Globus pallidus (tissue), 1 donor: Measurements from ENCODE around the gene HSF2BP.
A peak's percentile ranks its signal among the peaks of the same experiment; 100 is the strongest.
"Not testable (repeated sequence)": the region's sequence is repeated elsewhere in the genome, so short reads cannot be mapped to it uniquely, and the experiment has no call there.

Experiments
- DNase-seq: peaks from one replicate; pipeline ENCODE4 v3.0.0-alpha.2; 2015; ENCODE audit warnings: low spot score

HSF2BP gene

GRCh38 chr21:43659136-43660000 lies at the start of gene HSF2BP, which contains the start of gene RRP1B:
Gene HSF2BP (minus strand): TSS chr21:43659488. CDS start chr21:43658096, 1,392 bp downstream.
Gene RRP1B (plus strand): TSS chr21:43659560. CDS start chr21:43659665, 105 bp downstream.
- DNase-seq, result peak; percentile 75

GRCh38 chr21:43708745-43709381 lies 49.6 kb upstream of the HSF2BP start:
- no peak for DNase-seq

GRCh38 chr21:43707462-43707861 lies 48.2 kb upstream of the HSF2BP start:
- DNase-seq, result no peak

GRCh38 chr21:43703035-43703880 lies 44.0 kb upstream of the HSF2BP start:
- DNase-seq, result no peak

- no peak for DNase-seq
These were observed 43.4 kb upstream of the HSF2BP start for GRCh38 chr21:43702785-43703034.

- DNase-seq, result no peak
These were observed 42.9 kb upstream of the HSF2BP start for GRCh38 chr21:43701936-43702784.

- DNase-seq, result no peak
These were observed 40.8 kb upstream of the HSF2BP start for GRCh38 chr21:43699933-43700599.

GRCh38 chr21:43699492-43699777 lies 40.1 kb upstream of the HSF2BP start:
- DNase-seq, result not testable (repeated sequence)

GRCh38 chr21:43697758-43698643 lies 38.7 kb upstream of the HSF2BP start:
- no peak for DNase-seq

- no peak for DNase-seq
These were observed 36.9 kb upstream of the HSF2BP start for GRCh38 chr21:43696214-43696613.

GRCh38 chr21:43694437-43695079 lies 35.3 kb upstream of the HSF2BP start:
- DNase-seq, result no peak

- no peak for DNase-seq
These were observed 34.7 kb upstream of the HSF2BP start for GRCh38 chr21:43693981-43694380.

- no peak for DNase-seq
These were observed 33.7 kb upstream of the HSF2BP start for GRCh38 chr21:43692949-43693348.

- no peak for DNase-seq
These were observed 32.5 kb upstream of the HSF2BP start for GRCh38 chr21:43691801-43692200.

- DNase-seq, result no peak
These were observed 32.0 kb upstream of the HSF2BP start for GRCh38 chr21:43691086-43691795.

GRCh38 chr21:43690346-43690745 lies 31.1 kb upstream of the HSF2BP start:
- no peak for DNase-seq

- DNase-seq, result no peak
These were observed 30.5 kb upstream of the HSF2BP start for GRCh38 chr21:43689556-43690337.

- no peak for DNase-seq
These were observed 29.6 kb upstream of the HSF2BP start for GRCh38 chr21:43688906-43689305.
